GM19043 (cell line): Measurements from ENCODE around the gene PLB1.

Experiments
- ATAC-seq: cut with Tn5 transposase; IDR thresholded peaks from one replicate; pipeline ENCODE4 v1.9.1; 2021; ENCODE audit warnings: low read depth; ENCODE audit not compliant: unreplicated experiment

PLB1 gene

GRCh38 chr2:28557389-28558131, 61.7 kb downstream of the PLB1 start:
- ATAC-seq, result no peak

GRCh38 chr2:28558158-28558820, 62.4 kb downstream of the PLB1 start:
- no peak for ATAC-seq

- ATAC-seq, result no peak
These were observed 63.1 kb downstream of the PLB1 start for GRCh38 chr2:28558918-28559317.

GRCh38 chr2:28563869-28564268, 68.0 kb downstream of the PLB1 start:
- ATAC-seq, result no peak

- no peak for ATAC-seq
These were observed 68.5 kb downstream of the PLB1 start for GRCh38 chr2:28564346-28564745.

- no peak for ATAC-seq
These were observed 69.2 kb downstream of the PLB1 start for GRCh38 chr2:28565033-28565432.

- no peak for ATAC-seq
These were observed 69.9 kb downstream of the PLB1 start for GRCh38 chr2:28565720-28566295.

- ATAC-seq, result peak; percentile 94
These were observed 70.7 kb downstream of the PLB1 start for GRCh38 chr2:28566521-28567041.

- ATAC-seq, result no peak
These were observed 71.2 kb downstream of the PLB1 start for GRCh38 chr2:28567061-28567471.

- no peak for ATAC-seq
These were observed 72.2 kb downstream of the PLB1 start for GRCh38 chr2:28568036-28568435.

- no peak for ATAC-seq
These were observed 72.7 kb downstream of the PLB1 start for GRCh38 chr2:28568533-28568932.

GRCh38 chr2:28570431-28570830, 74.6 kb downstream of the PLB1 start:
- ATAC-seq, result no peak

GRCh38 chr2:28576714-28577113, 80.9 kb downstream of the PLB1 start:
- no peak for ATAC-seq

- ATAC-seq, result no peak
These were observed 82.2 kb downstream of the PLB1 start for GRCh38 chr2:28577791-28578680.

- no peak for ATAC-seq
These were observed 82.9 kb downstream of the PLB1 start for GRCh38 chr2:28578774-28579173.

GRCh38 chr2:28579606-28580005, 83.7 kb downstream of the PLB1 start:
- ATAC-seq, result no peak

- ATAC-seq, result no peak
These were observed 84.2 kb downstream of the PLB1 start for GRCh38 chr2:28580078-28580477.

GRCh38 chr2:28581312-28581711, 85.5 kb downstream of the PLB1 start:
- no peak for ATAC-seq

GRCh38 chr2:28582152-28582551, 86.3 kb downstream of the PLB1 start:
- no peak for ATAC-seq

GRCh38 chr2:28582595-28582994, 86.7 kb downstream of the PLB1 start:
- ATAC-seq, result no peak
